OCI-LY1 (cell line): ENCODE data around the gene OR5D16.

Experiments used
- H2AFZ ChIP-seq: fragments of 200-600 bp; sonication (generic), shearing (Covaris generic); 2 replicates; pipeline ENCODE4 v1.6.0; 2014; ENCODE audit warnings: antibody characterized with exemption, mild to moderate bottlenecking, low read length
- H3F3A ChIP-seq: fragments of 200-600 bp; sonication (generic), shearing (Covaris generic); 2 replicates; pipeline ENCODE4 v1.6.0; 2014; ENCODE audit warnings: mild to moderate bottlenecking, antibody characterized with exemption, low read length, moderate library complexity; ENCODE audit not compliant: insufficient read depth
- H3K27ac ChIP-seq: fragments of 200-600 bp; sonication (generic); 2 replicates; pipeline ENCODE4 v1.5.1; 2014; ENCODE audit warnings: low read length, mixed run types, mild to moderate bottlenecking, low read depth; ENCODE audit not compliant: poor library complexity, severe bottlenecking
- H3K27me3 ChIP-seq: fragments of 200-600 bp; sonication (generic); 2 replicates; pipeline ENCODE4 v1.6.0; 2014; ENCODE audit warnings: antibody characterized with exemption, mild to moderate bottlenecking, low read length, moderate library complexity; ENCODE audit not compliant: insufficient read depth
- H3K36me3 ChIP-seq: fragments of 200-600 bp; sonication (generic); 2 replicates; pipeline ENCODE4 v1.6.1; 2014; ENCODE audit warnings: mild to moderate bottlenecking, antibody characterized with exemption, low read length, moderate library complexity, mixed read lengths; ENCODE audit not compliant: insufficient read depth
- H3K4me1 ChIP-seq: fragments of 200-600 bp; sonication (generic); 2 replicates; pipeline ENCODE4 v1.5.1; 2014; ENCODE audit warnings: mild to moderate bottlenecking, low read length, moderate library complexity; ENCODE audit not compliant: insufficient read depth, severe bottlenecking
- H3K4me2 ChIP-seq: fragments of 200-600 bp; sonication (generic), shearing (Covaris generic); 2 replicates; pipeline ENCODE4 v1.6.1; 2014; ENCODE audit warnings: low read length
- H3K4me3 ChIP-seq: fragments of 200-600 bp; sonication (generic); 2 replicates; pipeline ENCODE4 v1.5.1; 2014; ENCODE audit warnings: low read length, low read depth, mild to moderate bottlenecking, mixed read lengths; ENCODE audit not compliant: poor library complexity, severe bottlenecking
- H3K79me2 ChIP-seq: fragments of 200-600 bp; shearing (Covaris generic); 2 replicates; pipeline ENCODE4 v1.6.1; 2016; ENCODE audit warnings: mixed run types, low read length, mixed read lengths; ENCODE audit not compliant: insufficient read depth
- H3K9ac ChIP-seq: fragments of 200-600 bp; sonication (generic), shearing (Covaris generic); 2 replicates; pipeline ENCODE4 v1.6.1; 2014; ENCODE audit warnings: mild to moderate bottlenecking, low read length, mixed read lengths
- H3K9me2 ChIP-seq: fragments of 200-600 bp; sonication (generic), shearing (Covaris generic); 2 replicates; pipeline ENCODE4 v1.6.1; 2014; ENCODE audit warnings: low read depth, mild to moderate bottlenecking, low read length, mixed read lengths
- H3K9me3 ChIP-seq: fragments of 200-600 bp; shearing (Covaris generic); 2 replicates; pipeline ENCODE4 v1.6.1; 2014; ENCODE audit warnings: low read length, mixed read lengths
- H4K20me1 ChIP-seq: fragments of 200-600 bp; sonication (generic), shearing (Covaris generic); 2 replicates; pipeline ENCODE4 v1.6.0; 2016; ENCODE audit warnings: mild to moderate bottlenecking, low read length; ENCODE audit not compliant: insufficient read depth
- CTCF ChIP-seq: fragments of 200-600 bp; sonication (generic), shearing (Covaris generic); IDR thresholded peaks from 2 replicates; pipeline ENCODE4 v1.5.1; 2017; ENCODE audit warnings: mild to moderate bottlenecking, antibody characterized with exemption, low read length, moderate library complexity, mixed read lengths
- EZH2 ChIP-seq: fragments of 200-600 bp; sonication (generic), shearing (Covaris generic); IDR thresholded peaks from 2 replicates; pipeline ENCODE4 v1.8.0; 2017; ENCODE audit warnings: borderline replicate concordance, mixed run types, mild to moderate bottlenecking, antibody characterized with exemption, low read length, moderate library complexity, mixed read lengths

The OR5D16 gene

GRCh38 chr11:55819330-55819729, 19.2 kb upstream of the OR5D16 start, which contains the start of gene OR5D18:
Gene OR5D18 (plus strand): TSS chr11:55819630. CDS start chr11:55819630, 0 bp downstream.
- no peak within 1 kb of the TSS for H3K27ac ChIP-seq
- H3K79me2 ChIP-seq, result no peaks in the 10 kb centered on the region
- no peak within 1 kb of the TSS for H3K4me2 ChIP-seq
- H3F3A ChIP-seq, result no peaks in the 10 kb centered on the region
- no peaks in the 10 kb centered on the region for H3K36me3 ChIP-seq
- no peaks in the 10 kb centered on the region for H4K20me1 ChIP-seq
- H3K9me2 ChIP-seq, result no peaks in the 10 kb centered on the region
- H3K27me3 ChIP-seq, result no peaks in the 10 kb centered on the region
- no peaks in the 10 kb centered on the region for H3K4me1 ChIP-seq
- no peak within 1 kb of the TSS for H2AFZ ChIP-seq
- H3K9ac ChIP-seq, result no peak within 1 kb of the TSS
- H3K9me3 ChIP-seq, result no peaks in the 10 kb centered on the region
- H3K4me3 ChIP-seq, result no peak within 1 kb of the TSS
- TF ChIP-seq CTCF, result no peak
- TF ChIP-seq EZH2, result no peak

DNA sequence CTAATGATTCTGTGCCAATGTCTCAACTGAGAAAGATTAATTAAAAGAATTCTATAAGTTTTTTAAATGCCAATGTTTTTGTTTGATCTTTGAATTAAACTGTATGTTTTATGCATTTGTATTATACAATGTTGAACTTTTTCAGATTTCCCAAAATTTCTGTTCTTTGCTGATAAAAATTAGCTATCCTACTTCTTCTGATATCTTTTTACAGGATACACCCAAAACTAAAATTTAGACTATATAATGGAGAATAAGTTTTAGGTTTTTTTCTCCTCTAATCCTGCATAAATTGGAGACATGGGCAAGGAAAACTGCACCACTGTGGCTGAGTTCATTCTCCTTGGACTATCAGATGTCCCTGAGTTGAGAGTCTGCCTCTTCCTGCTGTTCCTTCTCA, 11.6 kb upstream of the OR5D16 start, which contains the start of gene OR5L2:
OR5L2 (plus strand) TSS at position 301 of the 400 bp plus-strand sequence; CDS start at position 301, 0 bp downstream.
- TF ChIP-seq EZH2 (no peak), CTCF (no peak)
- H3K27me3 ChIP-seq, result no peaks in the 10 kb centered on the region
- no peaks in the 10 kb centered on the region for H3K79me2 ChIP-seq
- H3K4me3 ChIP-seq, result no peak within 1 kb of the TSS
- H2AFZ ChIP-seq, result no peak within 1 kb of the TSS
- H3K9ac ChIP-seq, result no peak within 1 kb of the TSS
- no peaks in the 10 kb centered on the region for H3K9me3 ChIP-seq
- no peaks in the 10 kb centered on the region for H3K9me2 ChIP-seq
- H3K4me1 ChIP-seq, result no peaks in the 10 kb centered on the region
- no peaks in the 10 kb centered on the region for H3F3A ChIP-seq
- no peaks in the 10 kb centered on the region for H4K20me1 ChIP-seq
- H3K36me3 ChIP-seq, result no peaks in the 10 kb centered on the region
- H3K4me2 ChIP-seq, result no peak within 1 kb of the TSS
- H3K27ac ChIP-seq, result no peak within 1 kb of the TSS

- H4K20me1 ChIP-seq, result no peaks in the 10 kb centered on the region
- no peak overlapping the region for H3K27ac ChIP-seq
- H3F3A ChIP-seq, result no peaks in the 10 kb centered on the region
- no peaks in the 10 kb centered on the region for H3K36me3 ChIP-seq
- no peak for TF ChIP-seq CTCF
- TF ChIP-seq EZH2, result no peak
- no peak overlapping the region for H2AFZ ChIP-seq
- no peaks in the 10 kb centered on the region for H3K79me2 ChIP-seq
- H3K4me1 ChIP-seq, result no peaks in the 10 kb centered on the region
- no peak overlapping the region for H3K9ac ChIP-seq
- H3K4me3 ChIP-seq, result no peak overlapping the region
- H3K9me2 ChIP-seq, result no peaks in the 10 kb centered on the region
- H3K4me2 ChIP-seq, result no peak overlapping the region
- no peaks in the 10 kb centered on the region for H3K9me3 ChIP-seq
- H3K27me3 ChIP-seq, result no peaks in the 10 kb centered on the region
Measured at GRCh38 chr11:55847453-55847852, 8.9 kb downstream of the OR5D16 start.
